ENCODE results near the gene CACNA1D.

CACNA1D gene

DNA sequence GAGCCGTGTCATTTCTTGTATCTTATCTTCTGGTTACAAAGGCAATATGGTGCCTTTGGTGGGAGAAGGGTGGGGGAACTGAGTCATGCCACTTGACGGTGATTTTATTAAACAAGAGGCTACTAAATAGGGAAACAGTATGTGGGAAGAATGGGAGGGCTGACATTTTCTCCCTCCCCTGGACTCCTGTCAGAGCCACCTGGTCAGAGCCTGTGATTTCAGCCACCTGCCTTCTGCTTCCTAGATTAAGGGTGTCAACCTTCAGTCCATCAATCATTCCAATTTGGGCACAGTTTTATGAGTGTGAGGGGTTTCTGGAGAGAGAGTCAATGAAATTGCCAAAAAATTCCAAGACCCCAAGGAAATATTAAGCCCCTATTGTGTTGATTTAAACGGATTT lies 264.4 kb downstream of the CACNA1D start:
- TF ChIP-seq, protein P1, sequence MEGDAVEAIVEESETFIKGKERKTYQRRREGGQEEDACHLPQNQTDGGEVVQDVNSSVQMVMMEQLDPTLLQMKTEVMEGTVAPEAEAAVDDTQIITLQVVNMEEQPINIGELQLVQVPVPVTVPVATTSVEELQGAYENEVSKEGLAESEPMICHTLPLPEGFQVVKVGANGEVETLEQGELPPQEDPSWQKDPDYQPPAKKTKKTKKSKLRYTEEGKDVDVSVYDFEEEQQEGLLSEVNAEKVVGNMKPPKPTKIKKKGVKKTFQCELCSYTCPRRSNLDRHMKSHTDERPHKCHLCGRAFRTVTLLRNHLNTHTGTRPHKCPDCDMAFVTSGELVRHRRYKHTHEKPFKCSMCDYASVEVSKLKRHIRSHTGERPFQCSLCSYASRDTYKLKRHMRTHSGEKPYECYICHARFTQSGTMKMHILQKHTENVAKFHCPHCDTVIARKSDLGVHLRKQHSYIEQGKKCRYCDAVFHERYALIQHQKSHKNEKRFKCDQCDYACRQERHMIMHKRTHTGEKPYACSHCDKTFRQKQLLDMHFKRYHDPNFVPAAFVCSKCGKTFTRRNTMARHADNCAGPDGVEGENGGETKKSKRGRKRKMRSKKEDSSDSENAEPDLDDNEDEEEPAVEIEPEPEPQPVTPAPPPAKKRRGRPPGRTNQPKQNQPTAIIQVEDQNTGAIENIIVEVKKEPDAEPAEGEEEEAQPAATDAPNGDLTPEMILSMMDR (conservative IDR thresholded peaks at IDR 0.05; ENCODE audit: control insufficient read depth, insufficient read depth, low read depth, low read length), result no peak
- H3K4me3 ChIP-seq (ENCODE audit: control insufficient read depth, low read depth, low read length), result no peak overlapping the region
- DNase-seq (ENCODE audit: low read depth), result no peak

DNA sequence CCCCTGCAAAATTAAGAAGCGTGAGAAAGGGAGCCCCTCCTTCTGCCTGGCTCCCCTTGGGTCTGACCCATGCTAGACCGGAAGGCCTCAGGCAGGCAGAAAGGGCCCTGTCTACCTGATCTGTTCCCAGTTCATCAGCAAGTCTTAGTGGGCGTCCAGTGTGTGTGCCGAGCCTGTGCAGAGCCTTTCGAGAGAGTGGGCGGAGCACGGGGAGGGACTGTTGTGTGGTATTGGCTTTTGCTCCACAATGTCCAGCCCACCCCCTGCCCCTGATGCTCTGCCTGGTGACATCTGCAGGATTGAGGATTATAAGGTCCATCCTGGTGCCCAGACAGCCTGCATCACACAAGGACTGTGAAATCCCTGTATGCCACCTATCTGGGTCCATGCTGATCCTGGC lies 268.9 kb downstream of the CACNA1D start:
- no peak overlapping the region for H3K4me3 ChIP-seq (ENCODE audit: control insufficient read depth, low read depth, low read length)
- no peak for DNase-seq (ENCODE audit: low read depth)
- TF ChIP-seq, protein P1 (conservative IDR thresholded peaks at IDR 0.05; ENCODE audit: control insufficient read depth, insufficient read depth, low read depth, low read length), result no peak

DNA sequence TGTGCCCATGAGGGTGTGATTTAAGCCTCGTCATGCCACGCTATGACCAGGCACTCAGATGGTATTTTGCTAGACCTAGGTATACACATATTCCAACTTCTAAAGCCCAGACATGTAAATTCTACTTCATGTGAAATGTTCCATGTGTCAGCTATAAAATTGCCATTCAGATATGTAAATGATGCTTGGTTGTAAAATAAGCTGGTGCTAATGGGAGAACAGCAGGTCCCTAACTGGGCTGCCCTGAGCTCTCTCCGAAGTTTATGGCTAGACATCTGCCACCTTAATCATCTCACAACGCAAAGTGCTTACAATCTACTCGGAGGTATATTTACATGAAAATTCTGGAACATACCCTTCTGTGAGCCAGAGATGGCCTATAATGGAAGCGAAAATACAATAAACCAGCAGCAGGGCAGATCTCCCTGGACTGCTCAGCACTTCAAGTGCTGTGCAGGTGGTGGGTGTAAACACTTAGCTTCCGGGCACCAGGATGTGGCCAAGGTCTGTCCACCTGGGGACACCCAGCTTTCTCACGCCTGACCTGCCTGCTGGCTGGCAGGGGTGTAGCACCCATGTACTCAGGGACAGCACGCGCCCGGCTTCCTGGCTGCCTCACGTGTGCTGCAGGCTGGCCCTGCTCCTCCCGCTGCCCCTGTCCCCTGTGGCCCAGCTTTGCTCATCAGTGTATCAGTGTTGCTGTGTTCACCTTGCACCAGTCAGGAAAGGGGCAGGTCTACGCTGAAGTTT lies 269.8 kb downstream of the CACNA1D start:
- TF ChIP-seq, protein P1 (conservative IDR thresholded peaks at IDR 0.05; ENCODE audit: control insufficient read depth, insufficient read depth, low read depth, low read length), result no peak
- no peak overlapping the region for H3K4me3 ChIP-seq (ENCODE audit: control insufficient read depth, low read depth, low read length)
- DNase-seq (ENCODE audit: low read depth), result no peak

DNA sequence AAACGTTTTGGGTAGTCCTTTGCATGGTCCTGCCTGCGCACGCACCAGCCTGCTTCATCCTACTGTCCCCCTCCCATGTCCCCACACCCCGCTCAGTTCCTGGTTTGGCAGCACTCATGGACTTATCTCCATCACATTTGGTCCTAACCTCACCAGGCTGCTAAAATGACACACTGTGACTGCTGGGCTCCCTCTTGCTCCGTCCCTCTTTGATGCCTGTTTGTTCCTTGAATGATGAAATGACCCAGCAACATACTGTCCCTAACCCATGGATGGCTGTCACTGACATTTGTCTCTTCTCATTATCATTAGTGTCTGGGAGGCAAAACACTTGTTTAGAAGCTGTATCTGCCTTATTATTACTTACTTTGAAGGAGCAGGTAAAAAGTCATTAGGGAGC lies 271.3 kb downstream of the CACNA1D start:
- no peak overlapping the region for H3K4me3 ChIP-seq (ENCODE audit: control insufficient read depth, low read depth, low read length)
- no peak for DNase-seq (ENCODE audit: low read depth)
- TF ChIP-seq, protein P1 (conservative IDR thresholded peaks at IDR 0.05; ENCODE audit: control insufficient read depth, insufficient read depth, low read depth, low read length), result no peak

DNA sequence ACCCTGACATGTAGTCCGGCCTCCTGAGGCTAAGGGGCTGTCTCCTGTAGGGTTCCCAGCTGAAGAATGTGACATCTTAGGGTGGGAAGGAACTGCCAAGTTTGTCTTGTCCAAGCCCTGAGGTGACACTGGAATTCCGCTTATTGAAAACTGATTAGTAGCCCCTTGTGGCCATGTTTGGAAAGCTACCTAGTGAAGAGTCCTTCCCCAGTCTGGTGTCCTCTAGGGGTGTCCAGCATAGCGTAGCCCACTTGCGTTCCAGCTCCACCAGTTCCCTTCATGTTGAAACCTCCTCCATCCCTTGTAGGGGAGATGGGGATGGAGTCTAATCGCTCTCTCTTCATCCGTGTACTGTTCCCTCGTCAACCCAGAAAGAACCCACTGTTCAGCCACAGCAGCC lies 272.3 kb downstream of the CACNA1D start:
- TF ChIP-seq, protein P1 (conservative IDR thresholded peaks at IDR 0.05; ENCODE audit: control insufficient read depth, insufficient read depth, low read depth, low read length), result no peak
- H3K4me3 ChIP-seq (ENCODE audit: control insufficient read depth, low read depth, low read length), result no peak overlapping the region
- no peak for DNase-seq (ENCODE audit: low read depth)

DNA sequence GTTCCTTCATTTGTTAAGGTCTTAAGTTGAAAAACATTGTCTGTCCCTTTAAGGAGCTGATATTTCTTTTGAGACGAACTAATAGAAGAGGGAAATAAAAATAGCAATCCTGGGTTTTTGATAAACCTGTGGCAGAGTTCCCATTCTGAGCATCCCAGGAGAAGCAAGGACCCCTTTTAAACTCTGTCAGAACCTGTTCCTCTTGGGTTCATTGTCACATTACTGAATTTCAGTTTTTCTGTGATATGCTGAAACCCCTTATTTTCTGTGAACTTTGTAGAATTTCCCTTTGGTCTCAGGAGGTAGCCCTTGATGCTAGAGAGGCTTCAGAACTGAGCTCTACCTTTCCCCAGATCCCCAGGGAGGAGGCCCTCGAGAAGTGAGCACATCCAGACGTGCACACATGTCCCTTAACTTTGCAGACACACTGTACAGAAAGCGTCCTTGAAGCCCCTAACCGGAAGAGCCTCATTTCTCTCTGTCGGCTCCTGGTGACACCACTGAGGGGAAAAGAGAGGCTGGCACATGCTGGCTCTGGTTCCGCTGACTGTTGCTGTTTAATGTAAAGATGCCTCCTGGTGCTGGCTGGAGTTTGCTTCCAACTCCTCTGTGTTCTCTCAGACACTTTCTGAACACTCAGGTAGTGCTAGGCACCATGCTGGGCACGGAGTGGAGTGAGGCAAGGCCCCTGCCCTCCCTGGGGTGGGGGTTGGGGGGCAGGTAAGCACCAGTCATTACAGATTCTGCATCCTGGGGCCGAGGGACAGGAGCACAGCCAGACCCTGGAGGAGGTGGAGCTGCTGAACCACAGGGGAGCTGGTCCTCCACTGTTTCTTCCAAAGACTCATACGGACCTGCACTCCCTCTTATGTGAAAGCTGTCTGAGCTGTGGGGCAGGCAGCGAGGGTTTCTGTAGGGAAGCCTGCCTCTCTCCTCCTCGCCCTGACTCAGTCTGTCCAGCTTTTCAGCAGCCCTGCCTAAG lies 274.4 kb downstream of the CACNA1D start:
- no peak overlapping the region for H3K4me3 ChIP-seq (ENCODE audit: control insufficient read depth, low read depth, low read length)
- no peak for DNase-seq (ENCODE audit: low read depth)
- TF ChIP-seq, protein P1 (conservative IDR thresholded peaks at IDR 0.05; ENCODE audit: control insufficient read depth, insufficient read depth, low read depth, low read length), result no peak
